KBM-7 (cell line): ENCODE results near the gene APOL4.
A peak's percentile ranks its signal among the peaks of the same experiment; 100 is the strongest.
"Not testable (repeated sequence)": the region's sequence is repeated elsewhere in the genome, so short reads cannot be mapped to it uniquely, and the experiment has no call there.

Experiments
- DNase-seq: peaks from one replicate; pipeline ENCODE4 v3.0.0-alpha.2; 2015
- in situ Hi-C: fragments of 300-500 bp; cut with MboI; formaldehyde crosslinking; loops from 2 replicates; pipeline ENCODE4 v1.14.3; 2020; ENCODE audit warnings: low sequenced_read_pairs, low pct_unique_long_range_greater_than_20kb, mixed read lengths

Gene APOL4

DNA sequence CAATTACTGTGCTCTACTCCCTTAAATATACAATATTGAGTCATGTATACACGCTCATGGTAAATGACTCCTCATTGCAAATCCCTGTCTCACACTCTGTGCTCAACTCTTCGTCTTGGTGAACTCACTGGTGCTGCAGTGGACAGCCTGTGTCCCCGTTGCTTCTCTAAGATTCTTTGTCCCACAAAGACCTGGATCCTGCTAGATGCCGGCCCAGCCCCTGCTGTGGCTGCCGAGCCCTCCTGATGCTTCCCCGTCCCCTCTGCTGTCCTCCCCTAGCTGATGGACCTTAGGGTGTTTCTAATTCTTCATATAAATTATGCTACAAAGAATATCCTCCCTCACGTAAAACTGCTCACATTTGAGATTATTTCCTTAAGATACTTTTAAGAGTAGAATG, 32.2 kb upstream of the APOL4 start:
- in situ Hi-C loops, result no loop called here
- no peak for DNase-seq

DNA sequence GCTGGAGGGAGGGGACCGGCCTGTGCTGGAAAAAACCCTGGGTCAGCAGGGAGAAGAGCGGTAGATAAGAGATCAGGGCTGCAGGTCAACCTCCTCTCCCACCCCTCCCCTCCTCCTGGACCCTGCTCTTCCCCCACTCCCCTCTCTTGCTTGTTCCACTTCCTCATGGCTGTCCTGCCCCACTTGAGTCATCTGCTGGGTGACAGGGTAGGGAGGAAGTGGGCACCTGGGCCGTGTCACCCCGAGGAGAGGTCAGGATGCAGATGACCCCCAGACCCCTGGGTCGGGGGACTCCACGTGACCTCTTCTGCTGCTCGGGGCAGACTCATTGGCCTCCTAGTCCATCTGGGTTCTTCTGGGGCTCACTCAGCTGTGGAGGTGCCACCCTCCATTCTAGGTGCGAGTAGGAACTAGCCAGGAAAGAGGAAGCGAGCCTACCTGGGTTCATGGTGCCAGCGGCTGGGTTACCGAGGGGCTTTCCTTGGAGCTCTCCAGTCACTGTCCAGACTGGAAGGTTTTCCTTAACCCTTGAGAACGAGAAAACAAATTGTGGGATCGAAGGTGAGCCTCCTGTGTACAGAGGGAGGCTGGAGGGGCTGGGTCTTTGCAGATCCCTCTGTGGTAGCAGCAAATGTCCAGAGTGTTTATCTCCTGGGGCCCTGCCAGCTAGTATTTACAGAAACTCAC, 31.2 kb upstream of the APOL4 start:
- in situ Hi-C loops, result no loop called here
- no peak for DNase-seq

DNA sequence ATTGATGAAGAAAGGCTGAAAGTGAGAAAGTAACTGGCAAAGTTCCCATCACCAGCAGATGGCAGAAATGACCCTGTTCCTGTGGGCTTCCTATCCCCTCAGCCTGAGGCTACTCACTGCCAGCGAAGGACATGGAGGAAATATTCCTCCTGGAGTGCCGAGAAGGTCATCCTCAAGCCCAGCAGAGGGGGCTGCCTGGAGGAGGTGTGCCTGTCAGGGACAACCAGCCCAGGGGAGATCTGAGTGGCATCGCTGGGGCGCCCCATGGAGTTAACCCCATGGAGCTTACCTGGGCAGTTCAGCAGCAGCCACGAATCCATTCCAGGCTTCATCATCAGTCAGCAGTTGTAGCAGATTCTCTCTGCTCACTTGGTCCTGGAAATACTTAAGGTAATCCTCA, 29.4 kb upstream of the APOL4 start:
- DNase-seq, in situ Hi-C loops: not testable (repeated sequence)

DNA sequence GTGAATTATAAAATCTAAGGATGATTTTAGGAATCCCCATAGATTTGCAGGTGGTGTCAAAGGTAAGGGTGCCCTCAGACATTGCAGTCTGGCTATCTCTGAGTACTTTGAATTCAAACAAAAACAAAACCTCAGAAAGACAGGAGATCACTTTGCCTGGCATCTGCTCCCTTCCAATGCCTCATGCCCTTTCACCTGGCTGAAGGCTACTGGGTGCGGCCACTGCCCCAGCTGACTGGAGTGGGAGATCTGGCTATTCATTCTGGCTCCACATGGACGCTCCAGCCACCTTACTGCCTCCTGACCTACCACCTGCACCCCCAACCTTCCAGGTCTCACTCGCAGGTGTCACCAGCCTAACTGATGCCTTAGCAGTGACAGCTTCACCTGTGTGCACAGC, 28.0 kb upstream of the APOL4 start:
- in situ Hi-C loops, DNase-seq: not testable (repeated sequence)

DNA sequence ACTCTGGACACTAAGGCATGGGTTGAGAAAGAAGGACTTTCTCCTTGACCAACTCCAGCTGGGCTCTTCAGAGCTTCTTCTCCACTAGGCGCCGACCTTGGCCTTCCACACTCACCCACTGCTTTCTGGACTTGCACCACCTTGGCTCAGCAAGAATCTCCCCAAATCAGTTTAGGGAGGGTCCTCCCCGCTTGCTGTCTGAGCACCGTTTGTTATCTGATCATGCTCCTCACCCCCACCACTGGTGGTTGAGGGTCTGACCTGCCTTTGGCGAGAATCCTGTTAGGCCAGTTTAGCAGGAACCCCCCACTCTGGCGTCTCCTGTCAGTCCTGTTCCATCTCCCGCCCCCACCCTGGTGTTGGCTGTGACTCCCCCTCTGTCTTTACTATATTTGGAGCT, 27.3 kb upstream of the APOL4 start:
- DNase-seq, result no peak
- in situ Hi-C loops, result no loop called here

DNA sequence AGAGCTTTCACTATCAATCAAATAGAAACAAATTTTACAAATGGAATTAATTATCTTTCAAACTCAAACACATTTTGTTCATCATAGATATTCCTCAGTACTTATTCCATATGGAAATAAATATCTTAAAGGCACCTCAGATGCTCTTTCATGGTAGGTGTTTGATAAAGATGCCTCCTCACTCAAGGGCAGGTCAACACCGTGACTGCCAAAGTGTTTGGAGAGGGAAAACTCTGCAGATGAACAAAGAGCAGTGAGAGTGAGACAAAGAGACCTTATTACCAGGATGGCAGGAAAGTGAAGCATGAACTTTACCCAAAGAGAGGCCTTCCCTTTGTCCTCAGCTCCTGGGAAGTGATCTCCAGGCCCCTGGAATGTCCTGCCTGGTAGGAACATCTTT, 26.8 kb upstream of the APOL4 start:
- in situ Hi-C loops, DNase-seq: not testable (repeated sequence)

DNA sequence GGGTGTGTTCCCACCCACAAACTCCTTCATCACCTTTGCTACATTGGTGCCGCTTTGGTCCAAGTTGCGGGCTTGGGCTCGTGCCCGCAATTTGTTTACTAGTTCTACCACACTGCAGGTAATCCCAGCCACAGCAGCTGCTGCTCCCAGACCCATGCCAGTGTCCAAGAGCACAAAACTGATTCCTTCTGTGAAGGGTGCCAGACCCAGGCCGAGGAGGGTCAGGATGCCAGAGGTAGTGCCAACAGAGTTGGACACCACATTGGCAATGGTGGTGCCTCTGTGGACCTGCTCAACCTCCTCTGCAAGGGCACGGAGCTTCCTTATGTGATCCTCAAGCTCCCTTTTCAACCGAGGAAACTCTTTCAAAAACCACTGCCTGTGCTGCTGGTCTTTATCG, 26.2 kb upstream of the APOL4 start:
- in situ Hi-C loops, result no loop called here
- no peak for DNase-seq

DNA sequence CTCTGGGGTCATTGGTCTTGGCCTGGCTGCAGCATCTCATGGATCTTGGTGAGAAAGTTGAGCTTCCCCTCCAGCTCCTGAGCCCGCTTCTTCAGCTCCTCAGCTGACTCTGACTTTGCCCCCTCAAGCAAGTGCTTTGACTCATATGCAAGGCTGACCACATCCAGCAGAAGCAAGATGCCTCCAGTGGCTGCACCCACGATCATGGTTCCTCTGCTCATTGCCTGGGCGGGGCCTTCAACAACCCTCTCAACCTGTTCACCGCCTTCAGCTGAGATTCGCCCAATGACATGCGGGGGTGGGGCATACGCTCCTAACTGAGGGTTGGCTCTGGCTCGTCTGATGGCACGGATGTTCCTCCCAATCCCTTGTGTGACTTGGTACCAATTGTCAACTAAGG, 25.8 kb upstream of the APOL4 start:
- in situ Hi-C loops, result no loop called here
- DNase-seq, result no peak

DNA sequence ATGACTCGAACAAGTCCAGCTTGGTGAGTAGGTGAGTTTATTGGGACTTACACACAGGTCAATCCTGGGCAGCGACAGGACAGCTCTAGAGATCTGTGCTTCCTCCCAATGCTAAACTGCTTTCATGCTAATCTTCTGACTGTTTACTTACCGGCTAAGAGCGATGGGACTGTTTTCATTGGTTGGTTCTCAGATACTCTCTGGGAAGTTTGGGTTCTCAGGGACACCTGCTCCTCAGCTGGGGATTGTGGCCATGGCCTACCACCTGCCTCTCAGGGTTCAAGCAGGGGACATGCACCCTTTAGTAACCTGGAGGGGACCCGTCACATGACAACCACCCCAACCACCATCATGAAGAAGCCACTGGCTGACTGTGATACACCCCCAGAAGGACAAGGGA, 24.6 kb upstream of the APOL4 start:
- DNase-seq, result no peak

DNA sequence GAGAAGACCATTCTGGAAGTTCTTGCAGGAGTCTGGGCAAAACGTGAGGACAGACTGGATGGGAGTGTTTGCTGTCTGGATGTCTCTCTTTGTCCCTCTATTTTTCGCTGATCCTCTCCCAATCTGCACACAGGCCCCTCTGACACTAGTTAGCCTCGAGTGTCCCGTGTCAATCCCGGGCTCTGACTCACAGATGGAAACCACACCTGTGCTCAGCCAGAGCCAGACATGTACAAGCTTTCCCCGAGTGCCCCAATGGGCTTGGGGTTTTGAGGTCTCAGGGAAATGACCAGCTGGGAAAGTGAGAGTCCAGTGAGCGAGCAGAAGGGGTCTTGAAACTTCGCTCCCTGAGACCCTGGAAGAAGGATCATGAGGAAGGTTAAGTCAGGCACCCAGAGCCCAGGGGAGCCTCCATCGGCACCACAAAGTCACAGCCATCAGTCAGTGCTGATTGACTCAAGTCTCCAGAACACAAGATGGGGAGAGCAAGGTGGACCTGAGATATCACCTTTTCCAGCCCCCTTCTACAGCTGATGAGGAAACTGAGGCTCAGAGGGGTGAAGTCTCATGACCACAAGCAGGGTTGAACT, 23.8 kb upstream of the APOL4 start:
- DNase-seq, result no peak
- in situ Hi-C loops, result no loop called here

More for the DNA sequence above, 24.6 kb upstream of the APOL4 start:
- in situ Hi-C loops, result no loop called here

DNA sequence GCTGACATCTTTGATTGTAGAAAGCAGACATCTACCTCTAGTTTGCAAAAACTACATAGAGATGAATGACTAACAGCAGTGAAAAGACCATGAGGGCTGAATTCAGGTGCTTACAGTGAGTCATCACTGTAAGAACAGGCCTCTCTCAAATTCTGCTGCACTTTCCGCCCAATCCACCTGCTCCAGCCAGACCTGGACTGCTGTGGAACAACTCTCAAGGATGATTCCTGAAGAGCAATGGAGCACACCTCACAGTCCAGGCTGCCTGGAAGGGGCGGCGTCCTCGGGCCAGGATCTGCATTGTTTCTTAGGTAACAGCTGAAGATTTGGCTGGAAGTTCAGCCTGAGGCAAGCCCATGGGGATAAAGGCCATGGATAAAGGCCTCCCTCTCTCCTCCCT, 22.6 kb upstream of the APOL4 start:
- in situ Hi-C loops, result no loop called here
- no peak for DNase-seq

DNA sequence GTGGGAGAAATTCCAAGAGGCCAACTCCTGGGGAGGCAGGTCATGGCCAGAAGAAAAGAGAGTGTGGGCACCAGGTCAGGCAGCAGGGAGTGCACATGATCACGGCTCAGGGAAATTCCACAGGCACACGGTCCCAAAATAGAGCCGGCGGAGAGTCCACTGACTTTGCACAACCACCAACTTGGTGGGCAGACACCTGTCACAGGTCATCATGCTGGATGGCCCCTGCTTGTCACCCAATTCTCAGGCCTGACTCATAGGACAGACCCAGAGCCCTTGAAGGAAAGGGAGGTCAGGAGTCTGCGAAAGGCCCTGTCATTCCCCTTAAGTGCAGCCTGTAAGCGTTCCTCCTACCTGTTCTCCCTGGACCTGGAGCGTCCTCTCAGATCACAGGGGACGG, 21.9 kb upstream of the APOL4 start:
- DNase-seq, result no peak
- in situ Hi-C loops, result no loop called here

DNA sequence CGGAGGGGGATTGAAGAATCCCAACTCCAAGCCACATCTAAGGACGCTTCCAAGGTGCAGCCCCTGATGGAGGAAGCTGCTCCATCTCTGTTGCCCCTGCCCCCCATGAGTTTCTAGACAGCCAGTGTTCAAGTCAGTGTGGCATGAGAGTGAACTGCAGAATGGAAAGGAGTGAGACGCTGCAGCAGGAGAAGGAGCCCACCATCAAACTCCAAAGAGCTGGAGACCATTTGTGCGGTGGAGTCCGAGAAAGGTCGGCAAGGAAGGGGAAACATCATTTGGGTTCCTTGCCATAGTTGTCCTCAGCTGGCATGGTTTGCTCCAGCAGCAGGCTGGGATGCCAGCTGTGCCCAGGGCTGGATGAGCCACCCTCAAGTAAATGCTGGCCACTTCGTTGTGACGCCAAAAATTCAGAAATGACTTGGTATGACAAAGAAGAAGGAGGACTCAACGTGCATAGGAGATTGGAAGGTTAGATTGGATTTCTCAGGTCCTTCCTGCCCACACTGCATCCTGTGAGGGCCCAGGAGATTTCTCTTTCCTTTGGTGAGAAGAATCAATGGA, 21.4 kb upstream of the APOL4 start:
- in situ Hi-C loops, result no loop called here
- DNase-seq, result no peak

DNA sequence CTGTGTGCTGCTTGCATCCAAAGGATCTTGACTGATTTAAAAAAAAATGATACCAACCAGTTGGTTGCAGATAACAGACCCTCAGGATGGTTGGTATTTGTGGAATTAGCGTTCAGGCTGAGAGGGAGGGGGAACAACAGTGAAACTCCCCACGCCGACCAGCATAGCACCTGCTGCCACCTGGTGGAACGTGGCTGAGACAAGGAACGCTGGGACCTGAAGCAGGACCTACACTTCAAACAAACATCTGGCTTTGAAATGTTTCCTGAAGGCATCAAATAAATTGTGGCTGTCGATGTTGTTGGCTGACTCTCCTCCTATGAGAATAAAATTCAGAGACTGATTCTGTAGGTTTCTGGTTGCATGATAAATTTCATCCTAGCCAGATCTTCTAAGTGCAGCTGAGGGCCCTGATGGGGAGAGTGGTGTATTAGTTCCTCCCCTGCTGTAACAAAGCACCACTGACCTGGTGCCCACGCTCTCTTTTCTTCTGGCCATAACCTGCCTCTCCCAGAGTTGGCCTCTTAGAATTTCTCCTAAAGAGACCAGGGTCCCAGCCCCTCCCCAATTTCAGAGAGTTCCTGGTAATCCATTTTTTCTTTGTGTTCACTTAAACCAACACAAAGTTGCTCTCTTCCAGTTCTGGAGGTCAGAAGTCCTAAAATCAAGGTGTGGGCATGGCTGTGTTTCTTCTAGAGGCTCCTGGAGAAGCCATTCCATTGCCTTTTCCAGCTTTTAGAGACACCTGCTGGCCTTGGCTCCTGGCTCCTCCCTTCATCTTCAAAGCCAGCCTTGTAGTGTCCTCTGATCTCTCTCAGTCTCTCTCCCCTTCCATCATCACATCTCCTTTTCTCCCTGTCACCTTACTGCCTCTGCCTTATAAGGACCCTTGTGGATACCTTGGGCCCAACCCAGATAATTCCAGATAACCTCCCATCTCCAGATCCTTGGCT, 20.5 kb upstream of the APOL4 start:
- in situ Hi-C loops, result no loop called here
- peak; percentile 75 for DNase-seq

DNA sequence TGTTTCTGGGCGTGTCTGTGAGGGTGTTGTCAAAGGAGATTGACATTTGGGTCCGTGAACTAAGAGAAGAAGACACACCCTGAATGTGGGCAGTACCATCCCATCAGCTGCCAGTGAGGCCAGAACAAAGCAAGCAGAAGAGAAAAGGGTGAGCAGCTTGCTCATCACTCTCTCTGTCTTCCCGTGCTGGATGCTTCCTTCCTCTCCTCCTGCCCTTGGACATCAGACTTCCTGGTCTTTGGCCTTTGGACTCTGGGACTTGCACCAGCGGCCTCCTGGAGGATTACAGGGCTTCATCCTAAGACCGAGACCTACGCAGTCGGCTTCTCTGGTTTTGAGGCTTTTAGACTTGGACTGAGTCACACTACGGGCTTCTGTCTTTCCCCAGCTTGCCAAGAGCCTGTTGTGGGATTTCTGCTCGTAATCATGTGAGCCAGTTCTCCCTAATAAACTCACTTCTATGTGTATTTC, 18.9 kb upstream of the APOL4 start:
- no peak for DNase-seq

DNA sequence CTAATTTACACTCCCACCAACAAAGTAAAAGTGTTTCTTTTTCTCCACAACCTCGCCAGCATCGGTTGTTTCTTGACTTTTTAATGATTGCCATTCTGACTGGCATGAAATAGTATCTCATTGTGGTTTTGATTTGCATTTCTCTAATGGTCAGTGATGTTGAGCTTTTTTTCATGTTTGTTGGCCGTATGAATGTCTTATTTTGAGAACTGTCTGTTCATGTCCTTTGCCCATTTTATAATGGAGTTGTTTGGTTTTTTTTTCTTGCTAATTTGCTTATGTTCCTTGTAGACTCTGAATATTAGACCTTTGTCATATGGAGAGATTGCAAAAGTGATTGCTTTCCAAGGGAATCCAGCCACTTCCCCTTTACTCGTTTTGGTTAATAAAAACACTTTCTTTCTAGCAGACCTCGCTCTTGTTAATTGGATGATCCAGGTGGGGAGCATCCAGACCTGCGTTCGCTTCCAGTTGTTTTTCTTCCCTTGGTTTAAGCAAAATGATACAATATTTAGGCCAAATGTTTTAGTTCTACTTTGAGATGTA, 17.1 kb upstream of the APOL4 start:
- peak; percentile 18 for DNase-seq
- in situ Hi-C loops, result no loop called here

More for the DNA sequence above, 18.9 kb upstream of the APOL4 start:
- in situ Hi-C loops, result no loop called here

DNA sequence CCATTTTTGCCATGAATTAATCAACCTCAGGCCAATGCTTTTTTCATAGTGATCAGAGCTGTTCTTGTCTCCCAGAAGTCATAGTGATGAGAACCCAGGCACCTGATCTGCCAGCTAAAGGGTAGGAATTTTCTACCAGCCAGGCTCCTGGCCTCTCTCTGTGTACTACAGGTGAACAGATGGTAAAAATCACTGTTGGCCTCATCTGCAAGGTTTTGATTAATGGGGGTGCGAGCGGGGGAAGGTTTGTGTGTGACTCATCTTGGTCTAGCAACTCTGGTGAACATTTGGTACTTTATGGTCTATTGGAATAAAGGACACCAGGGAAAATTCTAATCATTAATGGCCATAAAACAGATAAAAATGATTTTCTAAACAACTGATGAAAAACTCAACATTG, 14.4 kb upstream of the APOL4 start:
- in situ Hi-C loops, result no loop called here

DNA sequence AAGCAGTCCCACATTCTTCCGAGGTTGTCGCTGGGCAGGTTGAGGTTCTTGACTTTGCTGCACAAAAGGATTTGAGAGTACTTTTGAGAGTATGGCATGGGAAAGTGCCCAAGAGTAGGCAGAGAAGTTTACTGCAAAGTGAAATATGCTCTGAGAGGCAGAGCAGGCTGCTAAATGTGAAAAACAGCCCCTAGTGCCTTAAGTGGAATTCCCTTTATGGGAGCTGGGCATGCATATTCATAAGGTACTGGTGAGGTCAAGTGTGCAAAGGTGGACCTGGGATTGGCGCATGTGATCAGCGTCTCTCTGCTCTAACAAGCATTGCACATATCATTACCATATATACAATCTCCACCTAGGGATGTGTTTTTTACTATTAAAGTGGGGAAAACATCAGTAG, 12.0 kb upstream of the APOL4 start:
- in situ Hi-C loops, result no loop called here
- no peak for DNase-seq

More for the DNA sequence above, 14.4 kb upstream of the APOL4 start:
- DNase-seq, result no peak

DNA sequence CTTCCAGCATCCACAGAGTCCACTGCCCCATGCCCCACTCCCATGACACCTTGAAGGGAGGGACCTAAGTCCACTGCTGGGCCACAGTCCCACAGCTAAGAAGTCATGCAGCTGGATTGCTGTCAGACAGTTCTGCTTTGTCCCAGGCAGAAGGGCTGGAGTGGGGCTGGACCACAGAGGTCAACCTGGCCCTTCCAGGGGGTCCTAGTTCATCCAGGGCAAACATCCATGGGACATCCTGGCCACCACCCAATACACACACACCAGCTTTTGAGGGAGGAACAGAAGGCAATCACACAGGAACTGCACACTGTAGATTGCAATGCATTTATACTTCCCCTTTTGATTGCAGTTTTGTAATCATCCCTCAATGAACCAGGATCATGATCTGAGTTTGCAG, 11.3 kb upstream of the APOL4 start:
- in situ Hi-C loops, result no loop called here
- peak; percentile 59 for DNase-seq
